Right lobe of liver (tissue), 6 donors: ENCODE results near the gene CDT1. TPM values are rescaled to one million over a fixed set of nuclear protein-coding genes. Genes with fewer than 3 reads are reported as not detected.

Experiments used
- ATAC-seq, 4 donors: fragments of 200-7000 bp; cut with Tn5 transposase; one replicate each; pipeline ENCODE4 v1.9.1; 2020; ENCODE audit warnings: mild to moderate bottlenecking in 4 of 4, moderate library complexity in 4 of 4
- DNase-seq, 3 donors: peaks; one replicate each; pipeline ENCODE4 v3.0.0-alpha.2; 2020
- H3K27ac ChIP-seq, 3 donors: fragments of 200-600 bp; one replicate each; pipeline ENCODE4 v1.8.0; 2022
- H3K27me3 ChIP-seq, 2 donors: fragments of 200-600 bp; one replicate each; pipeline ENCODE4 v1.8.0; 2022
- H3K36me3 ChIP-seq, 4 donors: fragments of 200-600 bp; sonication (generic) in 1 of 4; one replicate each; pipeline versions ENCODE4 v1.5.1 to v1.8.0; 2017 to 2022; ENCODE audit warnings: control low read depth in 1 of 4
- H3K4me1 ChIP-seq, 4 donors: fragments of 200-600 bp; sonication (generic) in 1 of 4; one replicate each; pipeline versions ENCODE4 v1.5.1 to v1.8.0; 2017 to 2022; ENCODE audit warnings: control low read depth in 1 of 4
- H3K4me3 ChIP-seq, 3 donors: fragments of 200-600 bp; one replicate each; pipeline ENCODE4 v1.8.0; 2022
- H3K9me3 ChIP-seq, 4 donors: fragments of 200-600 bp; sonication (generic) in 1 of 4; one replicate each; pipeline versions ENCODE4 v1.5.1 to v1.8.0; 2017 to 2022; ENCODE audit warnings: control low read depth in 1 of 4
- CTCF ChIP-seq, 4 donors: fragments of 200-600 bp in 3 of 4; fragments of 450-650 bp in 1 of 4; IDR thresholded peaks; one replicate each; pipeline versions ENCODE4 v1.5.1 to v1.8.0; 2016 to 2022; ENCODE audit warnings: antibody characterized with exemption in 4 of 4, mild to moderate bottlenecking in 2 of 4
- POLR2A ChIP-seq: fragments of 450-650 bp; IDR thresholded peaks from one replicate; pipeline ENCODE4 v1.6.1; 2017; ENCODE audit warnings: antibody characterized with exemption, mild to moderate bottlenecking
- WGBS: methylation state at CpG from one replicate; pipeline ENCODE4 v1.1.6; 2018; ENCODE audit warnings: low coverage, low lambda C conversion rate; ENCODE audit not compliant: insufficient coverage; ENCODE audit errors: missing lambda C conversion rate; 5-methylcytosine and 5-hydroxymethylcytosine counted together
- intact Hi-C, 2 donors: fragments of 100-400 bp; cut with DNase I; formaldehyde crosslinking; loops; one replicate each; pipeline versions ENCODE4 v1.11.2 to v1.14.1; 2022
- total RNA-seq, 6 experiments: library from RNA; depleted of rRNA in 2 of 6; stranded (reverse); fragments of >200 nt in 2 of 6; fragmentation: NEBNext Ultra II Directional in 3 of 6; extraction: Animal tissue kit (Norgen Biotek cat#: 25700) in 3 of 6; gene quantifications; one replicate each; pipeline versions ENCODE4 v1.1.0 to v1.2.4, GENCODE V29; 2016 to 2023
- donor health status: DM: no; HTN: yes; CAD: no.
- donor health status: DM: no; HTN: no; CAD: no.
- donor health status: DM: no; HTN: no; CAD: no.
- donor health status: DM: no; HTN: yes; CAD: no.
- donor health status: DM: no; HTN: yes; CAD: no.

The CDT1 gene
- total RNA-seq, 6 experiments from 2014 or later: 0.22 to 9.6 (median 0.42) TPM

- Histone ChIP-seq H3K4me3 (no peak overlapping the region), H3K36me3 (peaks cover 0 to 2% (median 0%) of the 10 kb centered on the region in 4 donors), H3K27me3 (no peaks in the 10 kb centered on the region), H3K4me1 (no peaks in the 10 kb centered on the region), H3K9me3 (no peaks in the 10 kb centered on the region), H3K27ac (no peak overlapping the region)
- intact Hi-C loops: no loop called here
- ATAC-seq: no peak
- TF ChIP-seq CTCF (IDR thresholded peaks at IDR 0.05) (no peak), POLR2A (no peak)
- WGBS: 88% methylated on average over 1 of the region's 13 CpGs
- no peak for DNase-seq
Measured at GRCh38 chr16:88833086-88833485, 29.5 kb downstream of the CDT1 start.

- Histone ChIP-seq H3K4me1 (no peaks in the 10 kb centered on the region), H3K36me3 (peaks cover 0 to under 1% (median 0%) of the 10 kb centered on the region in 4 donors), H3K27me3 (no peaks in the 10 kb centered on the region), H3K27ac (no peak overlapping the region), H3K9me3 (no peaks in the 10 kb centered on the region), H3K4me3 (no peak overlapping the region)
- no peak for TF ChIP-seq POLR2A
- TF ChIP-seq CTCF (IDR thresholded peaks at IDR 0.05): no peak
- DNase-seq: no peak
- intact Hi-C loops: no loop called here
- WGBS: no CpG with 5 or more reads among the region's 13 CpGs
- ATAC-seq: no peak
Measured at GRCh38 chr16:88834670-88835069, 31.1 kb downstream of the CDT1 start.

GRCh38 chr16:88835383-88835782 is 31.8 kb downstream of the CDT1 start:
- no peak overlapping the region for H3K4me3 ChIP-seq
- no peaks in the 10 kb centered on the region for H3K4me1 ChIP-seq
- DNase-seq (no peak), ATAC-seq (no peak)
- H3K27ac ChIP-seq: no peak overlapping the region
- TF ChIP-seq CTCF (IDR thresholded peaks at IDR 0.05) (no peak), POLR2A (no peak)
- H3K36me3 ChIP-seq: peaks cover 0 to 8% (median 1%) of the 10 kb centered on the region in 4 donors
- WGBS: 100% methylated on average over 1 of the region's 11 CpGs
- intact Hi-C loops: no loop called here
- no peaks in the 10 kb centered on the region for H3K27me3 ChIP-seq
- H3K9me3 ChIP-seq: no peaks in the 10 kb centered on the region

GRCh38 chr16:88835818-88836217 is 32.2 kb downstream of the CDT1 start:
- H3K27me3 ChIP-seq: no peaks in the 10 kb centered on the region
- WGBS: 83% methylated on average over 1 of the region's 33 CpGs
- no peak for TF ChIP-seq CTCF (IDR thresholded peaks at IDR 0.05)
- no peak for TF ChIP-seq POLR2A
- intact Hi-C loops: no loop called here
- no peak for DNase-seq
- H3K4me1 ChIP-seq: no peaks in the 10 kb centered on the region
- H3K4me3 ChIP-seq: no peak overlapping the region
- ATAC-seq: no peak
- H3K27ac ChIP-seq: no peak overlapping the region
- peaks cover 0 to 8% (median 2%) of the 10 kb centered on the region in 4 donors for H3K36me3 ChIP-seq
- H3K9me3 ChIP-seq: no peaks in the 10 kb centered on the region

GRCh38 chr16:88836791-88837190 is 33.2 kb downstream of the CDT1 start:
- DNase-seq: no peak
- Histone ChIP-seq H3K27ac (no peak overlapping the region), H3K27me3 (no peaks in the 10 kb centered on the region), H3K4me1 (no peaks in the 10 kb centered on the region), H3K36me3 (peaks cover 0 to 8% (median 2%) of the 10 kb centered on the region in 4 donors), H3K4me3 (no peak overlapping the region), H3K9me3 (no peaks in the 10 kb centered on the region)
- 87% methylated on average over 4 of the region's 17 CpGs for WGBS
- intact Hi-C loops: no loop called here
- ATAC-seq: no peak
- TF ChIP-seq POLR2A (no peak), CTCF (IDR thresholded peaks at IDR 0.05) (no peak)
